ENCODE data around the gene SLIT3. TPM values are rescaled to one million over a fixed set of nuclear protein-coding genes. Genes with fewer than 3 reads are reported as not detected.
"Not testable (repeated sequence)": the region's sequence is repeated elsewhere in the genome, so short reads cannot be mapped to it uniquely, and the experiment has no call there.

Gene SLIT3
- total RNA-seq, 1 donor from 2014 or later = 40.2 TPM

DNA sequence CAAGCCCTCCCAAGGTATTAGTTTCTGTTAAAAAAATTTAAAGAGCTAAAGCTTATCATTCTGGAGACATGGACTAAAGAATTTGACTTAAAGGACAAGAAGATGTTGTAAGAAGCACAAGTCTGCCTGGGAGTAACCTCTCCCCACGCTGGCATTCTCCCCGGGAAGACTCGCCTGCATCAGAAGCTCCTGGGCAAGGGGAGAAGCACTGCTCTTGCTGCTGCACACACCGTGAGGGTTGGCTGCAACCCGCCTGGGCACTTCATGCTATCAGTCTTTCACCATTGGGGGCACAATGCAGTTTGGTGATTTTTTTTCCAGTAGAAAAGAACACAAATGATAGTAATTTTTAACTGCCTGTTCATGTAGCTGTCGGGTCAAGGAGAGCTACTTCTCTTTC is 529.3 kb downstream of the SLIT3 start:
- DNase-seq (ENCODE audit: low spot score) = no peak

DNA sequence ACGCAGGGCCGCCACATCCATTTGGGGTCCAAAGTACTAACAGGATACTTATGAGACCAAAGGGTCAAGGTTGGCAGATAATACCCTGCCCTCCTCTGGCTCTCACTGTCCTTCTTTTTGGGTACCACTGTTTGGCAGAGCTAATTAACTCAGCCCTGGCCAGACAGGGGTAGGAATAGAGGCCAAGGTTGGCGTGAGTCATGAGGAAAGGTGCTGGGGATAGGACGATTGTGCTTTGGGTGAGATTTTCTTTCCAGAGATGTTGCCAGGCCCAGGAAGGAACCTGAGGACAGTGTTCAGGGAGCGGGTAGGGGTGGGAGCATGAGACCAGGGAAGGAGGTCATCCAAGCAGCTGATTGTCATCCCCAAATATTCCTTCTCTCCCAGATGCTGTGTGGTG is 529.9 kb downstream of the SLIT3 start:
- no peak for DNase-seq (ENCODE audit: low spot score)

DNA sequence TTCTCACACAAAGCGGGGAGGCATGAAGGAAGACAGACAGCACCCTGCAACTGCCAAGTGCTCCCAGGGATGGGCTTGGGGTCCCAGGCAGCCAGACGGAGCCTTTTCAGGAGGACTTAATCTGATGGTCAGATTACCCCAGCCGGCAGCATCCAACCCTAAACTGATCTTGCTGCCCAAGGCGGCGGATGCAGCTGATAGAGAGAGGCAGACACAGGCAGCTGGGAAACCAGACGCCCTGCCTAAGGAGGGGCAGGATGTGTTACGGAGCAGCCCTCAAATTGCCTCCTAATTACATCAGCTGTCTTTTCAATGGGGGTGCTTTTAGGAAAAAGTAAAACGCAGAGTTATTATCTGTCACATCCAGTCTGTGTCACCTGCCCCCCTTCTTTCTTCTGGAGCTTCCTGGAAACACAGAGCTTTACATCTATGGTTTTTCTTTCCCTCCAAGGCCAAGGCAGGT is 530.9 kb downstream of the SLIT3 start:
- no peak for DNase-seq (ENCODE audit: low spot score)

DNA sequence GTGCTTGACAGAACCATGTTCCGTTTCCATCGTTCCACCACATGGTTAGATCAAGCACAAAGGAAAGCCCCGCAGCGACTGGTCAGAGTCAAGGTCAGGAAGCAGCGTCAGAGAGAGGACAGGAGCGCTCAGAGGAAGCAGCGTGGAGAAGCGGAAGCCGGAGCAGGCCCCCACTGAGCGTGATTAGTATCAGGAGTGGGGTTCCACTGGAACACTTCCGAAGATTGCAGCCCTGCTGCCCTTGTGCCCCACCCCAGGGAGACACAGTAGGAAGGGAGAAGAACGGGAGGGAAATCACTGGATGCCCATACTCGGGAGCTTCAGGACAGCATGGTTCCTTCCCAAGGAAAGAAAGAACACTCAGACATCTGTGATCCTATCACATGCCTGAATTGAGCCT is 532.8 kb downstream of the SLIT3 start:
- DNase-seq (ENCODE audit: low spot score) = no peak

DNA sequence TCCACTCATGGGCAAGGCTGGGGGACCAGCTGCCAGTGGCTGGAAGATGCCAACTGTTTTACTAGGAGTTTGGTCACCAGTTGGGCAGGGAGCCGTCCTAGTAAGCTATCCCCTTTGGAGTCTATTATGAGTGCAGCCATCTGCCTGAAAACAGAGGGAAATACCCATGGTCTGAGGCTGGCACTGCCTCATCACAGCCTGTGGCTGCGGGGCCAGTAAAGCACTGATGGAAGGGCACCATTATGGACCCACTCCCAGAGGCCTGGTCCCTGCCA is 534.6 kb downstream of the SLIT3 start:
- no peak for DNase-seq (ENCODE audit: low spot score)

DNA sequence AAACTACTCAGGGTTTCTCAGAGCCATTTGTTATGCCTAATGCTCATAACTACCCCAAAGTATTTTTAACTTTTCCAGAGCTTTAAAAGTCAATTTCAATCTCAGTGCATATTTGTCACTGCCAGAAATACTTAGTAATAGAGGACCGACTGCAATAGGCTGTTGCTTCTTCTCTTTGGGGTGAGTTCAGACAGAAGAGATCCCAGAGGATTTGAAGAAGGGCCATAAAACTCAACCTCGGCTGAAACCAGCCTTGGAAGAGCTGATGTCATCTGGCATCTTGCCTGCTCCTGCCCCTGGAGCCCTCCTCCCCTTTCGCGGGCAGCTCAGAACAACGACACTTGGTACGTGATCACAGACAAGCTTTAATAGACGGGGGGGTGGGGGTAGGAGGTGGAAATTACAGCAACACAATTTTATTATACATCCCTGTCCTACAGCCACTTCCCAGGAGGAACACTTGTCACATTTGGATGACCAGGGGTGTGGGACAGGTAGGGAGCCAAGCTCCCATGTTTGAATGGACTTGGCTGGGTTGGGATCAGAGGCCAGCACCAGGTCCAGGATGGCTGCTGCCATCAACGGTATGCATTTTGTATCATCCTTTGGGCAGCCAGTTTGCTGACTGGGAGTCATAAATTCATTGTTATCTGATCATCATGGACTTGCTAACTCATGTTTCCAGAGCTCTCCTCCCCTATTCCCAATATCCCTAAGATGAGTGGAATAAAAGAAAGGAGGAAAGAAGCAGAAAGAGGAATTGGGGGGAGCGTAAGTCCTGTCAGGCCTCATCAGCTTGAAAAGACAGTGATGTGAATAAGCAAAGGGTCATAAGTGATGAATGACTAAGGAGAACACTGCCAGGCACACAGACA is 535.2 kb downstream of the SLIT3 start:
- no peak for DNase-seq (ENCODE audit: low spot score)

DNA sequence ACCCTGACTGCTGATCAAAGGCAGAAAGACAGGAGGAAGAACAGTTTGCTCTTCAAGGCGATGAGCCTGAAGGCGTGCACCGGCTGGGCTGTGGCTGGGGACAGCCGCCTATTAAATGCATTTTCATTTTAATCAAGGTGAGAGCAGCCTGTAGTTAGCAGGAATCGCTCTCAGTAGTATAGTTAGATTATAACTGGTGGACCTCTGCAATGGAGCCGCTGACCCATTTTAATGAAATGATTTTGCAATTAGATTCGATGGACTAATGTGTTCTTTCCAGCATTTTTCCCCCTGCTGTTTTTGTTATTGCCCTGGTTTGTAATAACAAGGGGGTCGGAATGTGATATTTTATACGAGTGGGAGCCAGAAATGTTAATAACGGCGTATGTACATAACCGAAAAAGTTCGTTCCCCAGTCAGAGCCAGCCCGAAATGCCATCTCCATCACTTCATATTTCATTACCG is 535.8 kb downstream of the SLIT3 start:
- no peak for DNase-seq (ENCODE audit: low spot score)

DNA sequence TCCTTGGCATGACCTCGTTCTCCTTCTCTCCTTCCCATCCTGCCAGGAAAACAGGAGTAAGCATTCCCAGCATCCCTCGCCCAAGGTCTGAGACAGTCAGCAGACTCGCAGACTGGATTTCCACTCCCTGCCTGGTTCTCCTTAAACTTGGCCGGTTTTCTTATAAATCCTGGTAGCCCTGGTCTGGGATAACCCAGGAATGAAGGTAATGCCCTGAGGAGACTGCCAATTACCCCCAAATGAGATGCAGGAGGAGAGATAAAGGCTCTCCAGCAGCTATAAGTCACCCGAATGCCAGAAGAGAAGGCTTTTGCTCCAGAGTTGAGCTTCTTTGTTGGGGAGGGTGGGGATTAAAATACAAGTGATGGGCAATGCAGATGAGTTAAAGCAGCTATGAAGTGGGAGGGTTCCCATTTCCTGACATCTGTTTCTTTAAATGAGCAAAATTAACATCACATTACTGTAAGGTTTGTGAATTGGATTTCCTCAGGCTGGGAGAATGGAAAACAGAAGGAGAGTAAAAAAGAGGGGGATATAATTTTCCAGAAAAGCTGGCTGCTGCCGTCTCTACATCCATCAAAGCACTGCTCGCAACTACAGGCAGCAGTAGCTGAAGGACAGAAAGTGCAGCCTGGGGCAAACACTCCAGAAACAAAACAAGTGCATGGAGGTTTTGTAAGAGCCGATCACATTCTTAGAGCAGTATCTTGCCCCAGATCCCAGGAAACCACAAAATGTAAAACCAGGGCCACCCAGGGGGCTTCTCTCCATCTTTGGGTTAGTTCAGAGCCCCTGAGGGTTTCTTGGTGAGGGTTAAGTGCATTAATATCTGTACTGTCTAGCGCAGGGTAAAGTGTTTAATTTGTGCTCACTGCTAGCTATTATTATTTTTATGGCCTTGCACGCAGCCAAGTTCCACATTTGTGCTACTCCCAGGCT is 544.2 kb downstream of the SLIT3 start:
- DNase-seq (ENCODE audit: low spot score) = no peak

DNA sequence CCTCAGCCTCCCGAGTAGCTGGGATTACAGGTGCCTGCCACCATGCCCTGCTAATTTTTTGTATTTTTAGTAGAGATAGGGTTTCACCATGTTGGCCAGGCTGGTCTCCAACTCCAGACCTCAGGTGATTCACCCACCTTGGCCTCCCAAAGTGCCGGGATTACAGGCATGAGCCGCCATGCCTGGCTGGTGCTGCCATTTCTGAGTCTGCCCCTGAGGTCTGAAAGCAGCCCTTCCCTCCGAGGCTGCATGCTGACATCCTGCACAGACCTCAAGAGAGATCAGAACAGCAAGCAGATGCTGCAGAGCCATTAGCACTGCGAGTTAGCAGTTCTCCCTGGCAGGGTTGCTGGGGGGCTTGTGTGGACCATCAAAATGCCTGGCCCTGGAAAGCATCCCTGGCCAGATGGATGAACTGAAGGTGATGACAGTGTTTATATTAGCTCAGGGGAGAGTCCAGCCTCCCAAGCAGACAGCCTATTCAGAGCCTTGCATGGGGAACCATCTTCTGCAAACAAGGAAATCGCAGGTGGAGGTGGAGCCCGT is 545.3 kb downstream of the SLIT3 start:
- no peak for DNase-seq (ENCODE audit: low spot score)

DNA sequence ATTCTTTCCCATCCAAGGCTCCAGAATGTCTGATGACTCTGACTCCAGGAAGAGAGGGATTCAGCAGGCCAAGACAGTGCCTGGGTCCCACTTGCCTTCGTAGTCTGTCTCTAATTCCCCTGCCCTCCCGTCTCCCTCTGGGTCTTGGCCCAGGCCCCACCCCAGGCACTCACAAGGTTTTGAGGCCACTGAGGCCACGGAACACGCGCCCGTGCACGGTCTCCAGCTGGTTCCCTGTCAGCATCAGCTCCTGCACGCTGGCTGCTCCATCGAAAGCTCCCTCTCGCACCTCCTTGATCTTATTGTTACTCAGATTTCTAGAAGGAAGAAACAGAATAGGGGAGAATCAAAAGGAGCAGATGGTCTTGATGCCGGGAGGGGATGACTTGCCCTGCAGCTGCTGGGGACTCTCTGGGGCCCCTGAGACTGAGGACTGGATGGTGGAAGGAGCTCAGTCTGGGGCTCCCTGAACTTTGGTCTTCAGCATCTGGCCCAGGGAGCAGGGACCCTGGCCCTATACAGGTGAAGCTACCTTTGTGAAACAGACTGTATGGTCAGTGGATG is 547.2 kb downstream of the SLIT3 start:
- DNase-seq (ENCODE audit: low spot score) = no peak

DNA sequence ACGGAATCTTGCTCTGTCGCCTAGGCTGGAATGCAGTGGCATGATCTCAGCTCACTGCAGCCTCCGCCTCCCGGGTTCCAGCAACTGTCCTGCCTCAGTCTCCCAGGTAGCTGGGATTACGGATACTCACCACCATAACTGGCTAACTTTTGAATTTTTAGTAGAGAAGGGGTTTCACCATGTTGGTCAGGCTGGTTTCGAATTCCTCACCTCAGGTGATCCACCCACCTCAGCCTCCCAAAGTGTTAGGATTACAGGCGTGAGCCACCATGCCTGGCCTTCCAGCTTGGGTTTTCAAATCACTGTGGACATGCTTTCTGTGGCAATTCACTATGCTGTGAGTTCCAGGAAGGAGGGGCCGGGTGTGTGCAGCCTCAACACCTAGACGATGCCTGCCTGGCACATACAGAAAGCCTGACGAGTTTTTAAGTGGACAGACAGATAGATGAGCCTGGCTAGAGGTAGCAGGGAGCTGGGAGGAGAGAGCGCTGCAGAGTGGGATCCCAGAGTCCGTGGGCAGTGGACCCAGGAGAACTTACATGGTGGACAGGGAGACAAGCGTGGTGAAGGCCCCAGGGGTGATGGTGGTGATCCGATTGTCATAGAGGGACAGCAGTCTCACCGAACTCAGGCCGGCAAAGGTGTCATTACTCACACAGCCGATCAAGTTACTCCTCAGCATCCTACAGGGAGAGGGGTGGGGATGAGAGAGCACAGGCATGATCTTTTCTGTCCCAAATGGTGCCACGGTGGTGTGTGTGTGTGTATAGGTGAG is 548.3 kb downstream of the SLIT3 start:
- DNase-seq (ENCODE audit: low spot score) = no peak

DNA sequence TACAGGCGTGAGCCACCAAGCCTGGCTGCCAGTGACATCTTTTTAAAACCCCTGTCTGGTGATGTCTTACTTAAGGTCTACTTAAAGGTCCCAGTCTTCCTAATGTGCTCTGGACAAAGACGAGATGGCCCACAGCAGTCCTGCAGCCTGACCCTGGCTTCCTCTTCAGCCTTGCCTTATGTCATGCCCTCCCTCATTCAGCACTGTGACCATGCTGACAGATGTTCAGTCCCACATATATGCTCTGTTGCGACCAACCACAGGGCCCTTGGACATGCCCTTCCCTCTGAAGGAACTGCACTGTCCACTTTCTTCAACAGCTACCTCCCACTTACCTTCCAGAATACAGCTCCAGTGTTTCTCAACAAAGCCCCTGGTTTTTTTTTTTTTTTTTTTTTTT is 548.9 kb downstream of the SLIT3 start:
- no peak for DNase-seq (ENCODE audit: low spot score)

DNA sequence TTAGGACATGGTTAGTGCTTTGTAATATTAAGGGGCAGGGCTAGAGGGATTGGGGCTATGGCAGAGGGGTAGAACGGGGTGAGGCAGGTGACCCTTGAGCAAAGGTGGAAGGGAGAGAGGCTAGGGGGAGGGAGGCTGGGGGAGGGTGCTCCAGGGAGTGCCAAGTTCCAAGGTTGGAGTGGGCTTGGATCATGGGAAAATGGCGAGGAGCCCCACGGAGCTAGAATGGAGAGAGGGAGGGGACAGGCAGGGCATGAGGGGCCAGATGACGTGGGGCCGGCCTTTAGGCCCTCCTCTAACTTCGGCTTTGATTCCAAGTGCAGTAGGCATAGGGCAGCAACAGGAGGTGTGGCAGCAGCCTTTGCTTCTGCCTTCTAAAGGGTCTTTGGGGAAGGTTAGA is 550.0 kb downstream of the SLIT3 start:
- no peak for DNase-seq (ENCODE audit: low spot score)

DNA sequence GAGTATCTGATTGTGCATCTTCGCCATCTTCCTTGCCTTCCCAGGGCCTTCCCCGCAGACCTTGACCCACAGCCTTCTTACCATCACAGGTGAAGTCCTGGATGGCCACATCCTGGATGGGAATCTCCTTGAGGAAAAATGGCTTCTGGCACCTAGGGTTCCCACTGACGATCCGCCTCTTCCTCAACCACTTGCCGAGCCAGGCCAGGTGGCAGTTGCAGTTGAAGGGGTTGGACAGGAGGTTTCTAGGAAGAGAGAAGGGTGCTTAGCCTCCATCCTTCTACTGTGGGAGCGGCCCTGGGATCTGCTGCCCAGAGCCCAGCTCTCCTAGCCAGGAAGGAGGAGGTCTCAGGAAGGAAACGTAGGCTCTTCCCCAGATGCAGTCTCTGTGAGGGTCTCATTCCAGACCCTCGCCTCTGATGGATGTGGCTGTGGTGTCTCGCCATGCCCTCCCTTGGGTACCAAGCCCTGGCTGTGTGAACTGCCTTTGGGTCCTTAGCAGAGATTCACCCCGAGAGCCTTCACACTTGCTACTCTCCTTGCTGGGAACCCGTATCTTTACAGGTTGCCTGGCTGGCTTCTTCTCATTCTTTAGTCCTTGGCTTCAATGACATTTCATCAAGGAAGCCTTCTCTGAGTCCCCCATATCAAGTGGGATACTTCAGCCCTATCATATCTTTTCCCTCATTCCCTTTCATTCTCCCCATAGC is 551.4 kb downstream of the SLIT3 start:
- no peak for DNase-seq (ENCODE audit: low spot score)

DNA sequence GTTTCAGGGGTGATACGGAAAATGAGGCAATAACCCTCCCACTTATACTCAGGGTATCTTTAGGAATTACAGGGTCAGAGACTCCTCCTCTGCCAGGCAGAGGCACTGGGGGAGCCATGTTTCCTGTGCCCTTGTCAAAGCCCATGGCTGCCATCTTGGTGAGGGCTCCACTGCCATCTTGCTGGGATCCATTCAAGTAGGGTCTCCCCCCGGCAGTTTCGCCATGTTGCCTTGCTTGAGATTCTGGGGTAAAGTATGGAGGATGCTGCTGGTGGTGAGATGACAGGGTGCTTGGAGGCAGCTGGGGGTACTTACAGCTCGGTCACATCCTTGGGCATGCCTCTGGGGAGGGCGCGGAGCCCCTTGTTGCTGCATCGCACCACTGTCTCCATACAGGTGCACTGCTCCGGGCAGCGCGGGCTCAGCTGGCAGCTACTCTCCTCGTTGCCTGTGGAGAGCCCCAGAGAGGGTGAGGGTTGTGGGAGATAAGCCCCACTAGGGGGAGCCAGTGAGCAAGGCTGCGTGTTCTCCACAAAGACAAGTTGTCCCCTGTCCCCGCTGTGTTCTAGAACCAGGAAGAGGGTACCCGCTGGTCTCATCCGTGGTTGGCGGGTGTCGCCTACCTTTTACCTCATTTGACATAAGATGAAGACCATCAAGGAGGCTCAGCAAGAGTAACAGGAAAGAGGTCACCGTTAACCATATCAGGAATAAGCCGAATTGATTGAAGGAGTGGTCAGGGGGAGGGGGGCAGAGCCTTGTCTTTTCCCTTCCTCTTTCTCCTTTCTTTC is 552.8 kb downstream of the SLIT3 start:
- peak; percentile 30 for DNase-seq (ENCODE audit: low spot score)

DNA sequence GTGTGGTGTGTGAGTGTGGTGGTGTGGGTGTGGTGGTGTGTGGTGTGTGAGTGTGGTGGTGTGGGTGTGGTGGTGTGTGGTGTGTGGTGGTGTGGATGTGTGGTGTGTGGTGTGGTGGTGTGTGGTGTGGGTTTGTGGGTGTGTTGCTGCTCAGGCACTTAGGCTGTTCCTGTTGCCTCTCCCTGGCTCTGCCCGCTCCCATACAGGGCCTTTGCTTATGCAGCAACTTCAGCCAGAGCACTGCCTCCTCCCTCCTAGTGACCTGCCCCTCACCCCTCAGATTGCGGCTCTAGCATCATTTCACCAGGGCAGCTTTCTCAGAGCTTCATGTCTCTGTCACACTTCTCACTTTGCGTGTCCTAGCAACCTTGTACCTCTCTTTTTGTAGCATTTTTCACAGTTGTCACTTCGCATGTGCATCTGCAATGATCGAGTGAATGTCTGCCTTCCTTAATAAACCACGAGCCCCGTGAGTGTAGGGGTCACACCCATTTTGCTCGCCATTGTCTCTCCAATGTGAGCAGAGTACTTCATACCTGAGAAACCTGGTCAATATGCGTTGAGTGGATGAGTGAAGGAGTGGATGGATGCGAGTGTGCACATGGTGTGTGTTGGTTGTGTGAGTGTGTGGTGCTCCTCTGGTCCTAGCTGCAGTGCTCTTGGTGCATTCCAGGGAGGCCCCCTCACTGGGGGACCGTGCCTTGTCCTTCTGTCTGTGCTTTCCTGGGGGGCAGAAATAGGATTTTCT is 553.9 kb downstream of the SLIT3 start:
- no peak for DNase-seq (ENCODE audit: low spot score)

DNA sequence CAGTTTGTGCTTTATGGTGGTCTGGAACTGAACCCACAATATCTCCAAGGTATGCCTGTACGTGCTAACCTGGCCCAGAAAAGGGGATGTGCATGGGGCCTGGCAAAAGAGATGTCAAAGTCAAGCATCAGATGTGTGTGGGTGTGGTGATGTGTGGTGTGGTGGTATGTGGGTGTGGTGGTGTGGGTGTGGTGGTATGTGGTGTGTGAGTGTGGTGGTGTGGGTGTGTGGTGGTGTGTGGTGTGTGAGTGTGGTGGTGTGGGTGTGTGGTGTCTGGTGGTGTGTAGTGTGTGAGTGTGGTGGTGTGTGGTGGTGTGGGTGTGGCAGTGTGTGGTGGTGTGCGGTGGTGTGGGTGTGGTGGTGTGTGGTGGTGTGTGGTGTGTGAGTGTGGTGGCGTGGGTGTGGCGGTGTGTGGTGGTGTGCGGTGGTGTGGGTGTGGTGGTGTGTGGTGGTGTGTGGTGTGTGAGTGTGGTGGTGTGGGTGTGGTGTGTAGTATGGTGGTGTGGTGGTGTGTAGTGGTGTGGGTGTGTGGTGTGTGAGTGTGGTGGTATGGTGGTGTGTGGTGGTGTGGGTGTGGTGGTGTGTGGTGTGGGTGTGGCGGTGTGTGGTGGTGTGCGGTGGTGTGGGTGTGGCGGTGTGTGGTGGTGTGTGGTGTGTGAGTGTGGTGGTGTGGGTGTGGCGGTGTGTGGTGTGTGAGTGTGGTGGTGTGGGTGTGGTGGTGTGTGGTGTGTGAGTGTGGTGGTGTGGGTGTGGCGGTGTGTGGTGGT is 554.6 kb downstream of the SLIT3 start:
- DNase-seq (ENCODE audit: low spot score) = not testable (repeated sequence)

DNA sequence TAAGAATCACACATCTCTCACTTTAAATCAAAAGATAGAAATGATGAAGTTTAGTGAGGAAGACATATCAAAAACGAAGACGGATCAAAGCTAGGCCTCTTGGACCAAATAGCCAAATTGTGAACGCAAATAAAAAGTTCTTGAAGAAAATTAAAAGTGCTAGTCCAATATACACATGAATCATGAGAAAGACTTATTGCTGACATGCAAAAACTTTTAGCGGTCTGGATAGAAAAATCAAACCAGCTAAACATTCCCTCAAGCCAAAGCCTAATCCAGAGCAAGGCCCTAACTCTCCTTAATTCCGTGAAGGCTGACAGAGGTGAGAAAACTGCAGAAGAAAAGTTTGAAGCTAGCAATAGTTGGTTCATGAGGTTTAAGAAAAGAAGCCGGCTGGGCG is 557.3 kb downstream of the SLIT3 start:
- no peak for DNase-seq (ENCODE audit: low spot score)
